GM19452 (cell line): ENCODE data around the gene TMEM53.
A peak's percentile ranks its signal among the peaks of the same experiment; 100 is the strongest.
"Not testable (repeated sequence)": the region's sequence is repeated elsewhere in the genome, so short reads cannot be mapped to it uniquely, and the experiment has no call there.

ENCODE experiments used
- ATAC-seq: cut with Tn5 transposase; IDR thresholded peaks from one replicate; pipeline ENCODE4 v1.9.1; 2021; ENCODE audit not compliant: unreplicated experiment

Gene TMEM53

DNA sequence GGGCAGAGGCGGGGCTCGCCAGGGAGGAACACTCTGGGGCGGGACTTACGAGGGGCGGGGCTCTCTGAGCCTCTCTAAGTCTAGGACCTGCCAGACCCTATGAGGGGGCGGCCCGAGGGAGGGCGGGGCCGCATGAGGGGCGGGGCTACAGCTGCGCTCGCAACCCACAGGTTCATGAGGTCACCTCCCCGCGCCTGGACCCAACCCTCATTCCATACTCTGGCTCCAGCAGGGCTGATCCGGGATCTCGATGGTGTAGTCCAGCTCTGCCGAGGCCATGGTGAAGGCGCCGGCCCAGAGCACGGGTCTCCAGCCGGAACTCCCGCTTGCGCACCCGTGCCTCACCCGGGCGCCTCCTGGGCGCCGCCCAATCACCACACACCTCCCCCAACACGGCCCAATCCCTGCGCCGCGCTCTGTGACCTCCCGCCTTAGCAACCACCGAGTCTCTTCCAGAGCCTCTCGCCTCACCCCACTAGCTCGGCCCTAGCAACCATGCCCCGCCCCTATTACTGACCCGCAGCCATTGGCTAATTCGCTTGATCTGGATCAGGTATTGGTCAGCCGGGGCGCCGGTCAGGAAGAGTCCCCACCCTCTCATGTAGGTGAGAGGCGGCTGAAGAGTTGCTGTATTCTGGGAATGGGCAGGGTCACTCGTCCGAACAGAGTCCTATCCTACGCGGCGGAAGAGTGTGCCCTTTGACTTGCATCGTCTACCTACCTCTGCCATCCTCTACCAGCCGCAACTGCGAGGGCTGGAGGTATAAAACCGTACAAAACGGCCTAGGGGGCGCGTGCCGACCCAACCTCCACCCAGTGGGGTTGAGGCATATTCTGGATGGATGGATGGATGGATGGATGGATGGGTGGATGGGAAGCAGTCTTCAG is at the start of gene TMEM53, which contains the start of gene ARMH1:
Gene TMEM53 (minus strand): TSS at position 369 of the 888 bp plus-strand sequence. CDS start 90 bp downstream, at position 279.
Gene ARMH1 (plus strand): TSS at position 602 of the 888 bp plus-strand sequence. CDS start 14,984 bp downstream, outside the sequence.
- ATAC-seq, result peak; percentile 94

DNA sequence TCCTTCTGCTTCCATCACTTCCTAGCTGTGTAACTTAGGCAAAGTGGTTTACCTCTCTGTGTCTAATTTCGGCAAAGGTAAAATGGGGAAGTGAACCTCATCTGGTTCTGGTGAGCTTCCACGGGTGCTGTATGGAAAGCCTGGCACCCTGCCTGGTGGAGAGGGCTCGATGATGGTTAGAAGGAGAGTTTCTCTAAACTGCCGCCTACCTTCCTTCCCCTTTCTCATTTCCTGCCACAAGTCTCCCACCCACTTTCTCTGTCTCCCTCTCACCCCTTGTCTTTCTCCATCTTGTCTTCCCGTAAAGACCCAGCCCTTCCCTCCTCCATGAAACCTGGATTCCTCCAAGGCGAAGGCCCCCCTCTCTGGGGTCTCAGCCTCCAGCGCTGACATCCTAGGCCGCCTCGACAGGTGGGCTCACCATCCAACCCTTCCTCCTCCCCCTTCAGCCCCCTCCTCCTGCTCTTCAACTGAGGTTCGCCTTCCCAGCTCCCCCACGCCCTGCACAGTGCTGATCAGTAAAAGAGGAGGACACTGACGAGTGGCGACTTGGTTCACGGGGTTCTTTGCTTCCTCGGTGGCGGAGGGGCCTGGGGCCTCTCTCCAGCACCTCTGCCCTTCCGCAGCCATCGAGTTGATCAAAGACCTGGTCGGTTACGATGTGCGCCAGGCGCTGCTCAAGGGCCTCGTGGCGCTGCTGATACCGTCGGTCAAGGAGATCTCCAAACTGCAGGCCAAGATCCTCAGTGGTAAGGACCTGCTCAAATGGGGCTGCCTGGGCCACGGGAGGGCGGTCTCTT is 49.4 kb upstream of the TMEM53 start:
- ATAC-seq, result no peak

DNA sequence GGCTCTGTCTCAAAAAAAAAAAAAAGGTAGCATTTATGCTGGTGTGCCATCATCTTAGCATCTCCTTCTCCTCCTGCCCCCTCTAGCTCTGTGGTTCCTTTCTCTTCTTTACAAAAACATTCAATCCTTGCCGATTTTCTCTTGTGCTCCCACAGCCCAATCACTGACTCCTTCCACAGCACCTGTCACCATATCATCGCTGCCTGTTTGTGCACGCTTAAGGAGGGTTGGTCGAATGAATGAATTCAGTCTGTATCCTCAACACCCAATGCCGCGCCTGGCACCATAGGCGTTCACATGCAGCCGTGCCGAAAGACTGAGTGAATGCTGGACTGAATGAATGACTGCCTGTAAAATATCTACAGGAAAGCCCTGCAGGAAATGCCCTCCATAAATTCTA is 48.8 kb upstream of the TMEM53 start:
- no peak for ATAC-seq

DNA sequence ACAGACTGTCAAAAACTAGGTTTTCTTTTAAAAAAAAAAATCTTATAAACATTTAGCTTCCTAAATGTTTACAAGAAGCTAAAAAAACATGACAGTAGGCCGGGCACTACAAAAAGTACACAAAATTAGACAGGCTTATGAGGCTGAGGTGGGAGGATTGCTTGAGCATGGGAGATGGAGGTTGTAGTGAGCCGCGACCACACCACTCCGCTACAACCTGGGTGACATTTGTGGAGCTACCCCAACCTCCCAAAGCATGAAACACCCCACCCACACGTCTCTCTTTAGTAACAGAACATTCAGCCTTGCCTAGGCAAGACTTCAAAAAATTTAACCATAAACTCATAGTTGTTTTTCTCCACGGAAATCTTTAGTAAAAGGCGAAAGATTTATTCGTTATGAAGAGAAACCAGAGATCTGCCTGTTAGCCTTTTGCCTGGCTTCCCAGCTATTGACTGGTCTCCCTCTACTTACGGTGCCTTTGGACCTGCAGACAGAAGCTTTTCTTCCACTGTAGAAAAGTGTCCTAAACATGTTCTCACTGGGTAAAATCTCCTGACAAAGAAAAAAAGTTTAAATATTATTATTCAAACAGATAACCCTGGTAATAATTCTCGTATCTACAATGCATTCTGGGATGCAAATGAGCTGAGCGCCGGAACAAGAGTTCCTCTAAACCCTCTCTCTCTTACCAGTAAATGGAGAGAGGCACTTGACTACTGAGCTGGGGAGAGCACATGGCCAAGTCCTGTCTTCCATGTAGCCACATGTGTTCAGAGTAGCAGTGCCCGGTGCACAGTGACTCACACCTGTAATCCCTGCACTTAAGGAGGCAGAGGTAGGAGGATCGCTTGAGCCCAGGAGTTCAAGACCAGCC is 47.4 kb upstream of the TMEM53 start:
- peak; percentile 75 for ATAC-seq

DNA sequence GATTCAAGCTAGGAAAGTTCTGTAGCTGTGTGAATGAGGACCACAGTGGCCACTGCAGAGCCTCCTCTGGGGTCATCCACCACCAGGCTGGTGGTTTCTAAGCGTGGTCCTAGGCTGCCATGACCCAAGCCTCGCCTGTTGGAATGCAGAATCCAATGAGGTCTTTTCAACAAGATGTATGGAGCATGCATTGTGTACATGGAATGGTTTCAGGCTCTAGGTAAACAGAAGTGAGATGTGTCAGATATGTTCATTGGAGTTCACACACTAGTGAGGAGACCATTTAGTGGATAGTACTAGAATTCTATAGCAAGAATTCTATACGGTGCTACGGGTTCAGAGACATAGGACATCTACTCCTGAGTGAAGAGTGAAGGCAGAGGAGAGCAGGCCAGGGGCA is 46.0 kb upstream of the TMEM53 start:
- no peak for ATAC-seq

DNA sequence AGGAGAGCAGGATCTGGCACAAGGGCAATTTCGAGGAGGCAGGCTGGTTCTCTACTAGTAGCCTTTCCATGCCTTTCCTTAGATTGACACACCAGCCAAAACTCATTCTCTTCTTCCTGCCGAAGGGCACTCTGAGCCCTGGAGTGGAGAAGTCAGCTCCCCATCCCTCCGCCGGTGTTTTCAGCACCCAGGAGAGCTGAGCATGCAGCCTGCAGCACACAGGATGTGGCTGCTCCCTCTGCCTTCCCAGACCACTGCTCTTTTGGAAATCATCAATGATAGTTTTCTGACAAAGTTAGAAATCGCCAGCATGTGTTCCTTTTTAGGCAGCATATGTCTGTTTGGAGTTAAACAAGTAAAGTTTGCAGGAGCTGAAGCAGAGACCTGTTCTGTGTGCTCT is 45.0 kb upstream of the TMEM53 start:
- ATAC-seq, result no peak

DNA sequence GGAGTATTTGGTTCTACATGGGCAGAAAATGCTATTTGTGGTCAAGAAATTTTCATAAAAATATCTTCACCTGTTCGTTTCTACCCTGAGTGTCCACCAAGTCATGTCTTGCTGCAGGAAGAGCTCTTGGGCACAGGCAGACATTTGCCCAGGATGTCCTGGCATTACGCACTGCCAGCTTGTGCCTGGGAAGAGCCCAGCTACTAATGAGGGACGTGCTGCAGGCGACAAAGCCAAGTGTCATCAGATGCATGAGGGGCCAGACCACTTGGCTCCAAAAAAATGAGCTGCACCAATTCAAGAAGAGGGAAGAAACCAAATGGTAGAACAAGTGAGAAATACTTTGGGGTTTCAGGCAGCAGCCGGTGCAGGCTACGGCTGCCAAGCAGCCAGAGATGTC is 43.8 kb upstream of the TMEM53 start:
- ATAC-seq, result no peak

DNA sequence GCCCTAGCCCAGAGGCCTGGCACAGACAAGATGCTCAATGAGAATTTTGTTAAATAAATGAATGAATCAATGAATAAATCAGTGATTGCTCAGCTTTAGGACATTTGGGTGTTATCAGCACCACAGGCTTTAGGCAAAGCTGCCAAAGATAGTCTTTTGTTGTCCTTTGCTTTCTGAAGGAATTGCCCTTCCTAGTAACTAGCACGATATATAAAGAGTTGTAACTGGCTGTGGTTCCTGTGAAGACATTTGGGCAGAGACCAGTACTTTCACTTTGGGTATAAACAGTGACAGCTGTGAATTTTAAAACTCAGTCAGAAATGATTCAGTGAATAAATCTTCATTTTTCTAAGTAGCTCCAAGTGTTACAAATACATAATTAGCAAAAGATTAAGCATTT is 43.4 kb upstream of the TMEM53 start:
- ATAC-seq, result no peak

DNA sequence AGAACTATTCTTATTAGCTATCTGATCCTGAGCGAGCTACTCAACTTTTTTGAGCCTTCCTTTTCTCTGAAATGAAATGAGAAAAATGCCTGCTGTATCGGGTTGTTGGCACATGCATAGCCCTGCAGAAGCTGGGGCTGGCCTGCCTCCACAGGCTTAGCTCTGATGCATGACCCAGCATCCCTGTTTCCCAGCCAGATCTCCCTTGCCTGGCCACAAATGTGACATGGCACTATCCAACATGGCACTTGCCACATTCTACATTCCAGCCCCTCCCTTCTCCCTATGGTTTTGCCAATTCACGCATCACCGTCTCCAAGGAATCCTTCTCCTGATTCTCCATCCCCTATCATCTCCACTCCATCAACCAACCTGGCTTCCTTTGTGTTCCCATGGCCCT is 42.9 kb upstream of the TMEM53 start:
- no peak for ATAC-seq

DNA sequence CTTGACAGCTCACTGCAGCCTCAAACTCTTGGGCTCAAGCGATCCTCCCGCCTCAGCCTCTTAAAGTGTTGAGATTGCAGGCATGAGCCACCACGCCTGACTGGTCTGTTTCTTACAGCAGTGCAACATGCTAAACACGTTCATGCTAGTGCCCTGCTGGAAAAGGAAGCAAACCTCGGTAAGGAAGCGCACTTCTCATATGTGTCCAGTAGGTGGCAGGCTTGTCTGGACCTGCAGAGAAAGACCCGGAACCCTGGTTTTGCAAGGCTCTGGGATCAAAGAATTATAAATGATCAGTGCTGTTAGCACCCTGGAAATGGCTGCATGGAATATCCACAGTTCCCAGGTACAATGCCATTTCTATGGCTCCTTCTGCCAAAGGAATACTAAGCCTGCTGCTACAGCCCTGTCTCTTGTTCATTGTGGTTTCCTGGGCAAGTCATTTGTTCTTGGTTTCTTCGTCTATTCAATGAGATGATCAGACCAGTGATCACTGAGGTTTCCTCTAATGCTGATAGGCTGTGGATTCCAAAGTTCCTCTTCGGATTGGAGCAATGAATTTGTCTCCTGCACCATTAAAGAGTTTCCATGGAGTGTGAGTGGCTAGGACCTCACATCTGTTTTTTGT is 40.8 kb upstream of the TMEM53 start:
- ATAC-seq, result no peak

DNA sequence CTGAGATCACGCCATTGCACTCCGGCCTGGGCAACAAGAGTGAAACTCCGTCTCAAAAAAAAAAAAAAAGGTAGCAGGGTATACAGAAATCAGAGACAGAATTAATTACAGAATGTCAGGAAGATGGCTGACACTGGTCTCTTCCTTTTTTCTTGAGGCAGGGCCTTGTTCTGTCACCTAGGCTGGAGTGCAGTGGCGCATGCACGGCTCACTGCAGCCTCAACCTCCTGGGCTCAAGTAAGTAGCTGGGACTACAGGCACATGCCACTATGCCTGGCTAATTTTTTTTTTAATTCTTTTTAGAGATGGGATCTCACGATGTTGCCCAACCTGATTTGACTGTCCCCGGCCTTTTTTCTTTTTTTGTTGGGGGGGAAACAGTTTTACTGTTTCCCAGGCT is 40.3 kb upstream of the TMEM53 start:
- no peak for ATAC-seq

DNA sequence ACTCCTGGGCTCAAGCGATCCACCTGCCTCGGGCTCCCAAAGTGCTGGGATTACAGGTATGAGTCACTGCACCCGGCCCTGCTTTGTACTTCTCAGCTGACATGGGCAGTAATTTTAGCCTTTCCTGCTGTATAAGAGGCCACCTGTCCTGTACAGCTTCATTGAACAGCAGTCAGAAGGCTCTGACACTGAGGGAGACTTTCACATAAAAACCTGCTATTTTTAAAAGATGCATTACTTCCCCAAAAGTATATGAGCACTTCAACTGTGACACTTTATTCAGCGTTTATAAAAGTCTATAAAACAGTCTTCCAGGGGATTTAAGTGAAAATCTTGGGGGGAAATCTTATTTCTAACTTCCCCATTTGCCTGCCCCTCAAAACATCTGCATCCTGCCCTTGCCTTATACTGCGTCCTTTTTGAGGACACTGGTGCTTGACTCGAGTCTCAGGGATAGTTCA is 39.1 kb upstream of the TMEM53 start:
- no peak for ATAC-seq

DNA sequence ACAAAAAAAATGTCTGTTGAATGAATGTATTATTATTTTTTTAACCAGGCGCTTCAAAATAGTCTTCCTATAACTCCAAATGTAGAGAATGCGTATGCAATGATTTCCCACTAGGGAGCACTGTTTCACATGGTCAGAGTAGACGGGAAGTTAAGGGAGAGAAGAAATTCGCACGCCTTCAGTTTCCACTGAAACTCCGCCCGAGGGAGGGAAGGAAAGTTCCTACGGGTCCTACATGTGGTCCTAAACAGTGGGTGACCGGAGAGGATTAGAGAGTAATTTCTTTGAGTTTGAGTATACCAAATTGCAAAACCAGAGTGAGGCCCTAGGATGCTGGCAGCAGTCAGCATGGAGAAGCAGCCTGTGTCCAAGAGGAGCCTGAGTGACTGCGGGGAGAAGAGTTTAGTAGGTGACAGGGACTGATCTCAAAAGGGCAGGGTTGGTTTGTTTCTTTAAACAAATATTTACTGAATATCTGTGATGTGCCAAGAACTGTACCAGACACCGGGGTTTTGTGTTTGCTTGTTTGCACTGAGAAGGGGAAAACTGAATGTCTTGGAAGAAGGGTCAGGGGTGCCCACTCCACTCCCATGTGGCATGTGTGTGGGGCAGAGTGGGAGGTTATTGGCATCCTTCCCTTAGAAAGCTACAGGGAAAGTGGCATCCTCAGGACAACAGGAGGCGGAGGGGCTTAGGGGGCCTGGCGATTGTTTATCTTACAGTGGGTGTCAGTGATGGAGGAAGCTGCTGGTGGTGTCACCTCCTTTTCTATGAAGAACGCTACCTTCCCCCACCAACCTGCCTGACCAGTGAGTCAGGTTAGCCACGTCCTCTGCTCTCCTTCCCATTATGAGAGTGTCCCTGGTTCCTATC is 33.9 kb upstream of the TMEM53 start:
- no peak for ATAC-seq

DNA sequence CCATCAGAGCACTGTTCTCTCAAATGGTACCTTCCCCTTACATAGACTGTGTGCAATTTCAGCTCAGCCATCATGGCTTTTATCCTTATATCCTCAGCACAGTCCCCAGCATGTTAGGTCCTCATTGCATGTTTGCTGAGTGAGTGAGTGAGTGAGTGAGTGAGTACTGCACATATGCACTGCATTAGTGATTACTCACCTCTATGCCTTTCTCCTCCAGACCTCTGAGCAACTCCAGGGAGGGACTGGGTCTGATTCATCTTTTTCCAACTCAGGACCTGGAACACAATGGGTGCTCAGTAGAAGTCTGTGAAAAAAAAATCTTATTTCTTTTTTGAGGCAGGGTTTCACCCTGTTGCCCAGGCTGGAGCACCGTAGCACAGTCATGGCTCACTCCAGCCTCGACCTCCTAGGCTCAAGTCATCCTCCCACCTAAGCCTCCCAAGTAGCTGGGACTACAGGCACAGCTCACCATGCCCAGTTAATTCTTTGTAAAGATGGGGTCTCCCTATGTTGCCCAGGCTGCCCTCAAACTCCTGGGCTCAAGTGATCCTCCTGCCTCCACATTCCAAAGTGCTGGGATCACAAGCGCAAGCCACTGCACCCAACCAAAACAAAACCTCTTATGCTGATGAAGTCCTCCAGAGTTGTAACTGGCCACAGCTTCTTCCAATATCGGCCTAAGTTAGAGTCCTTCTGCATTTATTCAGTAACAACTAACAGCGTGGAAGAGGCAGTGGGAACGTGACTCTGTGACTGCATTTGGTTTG is 33.0 kb upstream of the TMEM53 start:
- no peak for ATAC-seq

DNA sequence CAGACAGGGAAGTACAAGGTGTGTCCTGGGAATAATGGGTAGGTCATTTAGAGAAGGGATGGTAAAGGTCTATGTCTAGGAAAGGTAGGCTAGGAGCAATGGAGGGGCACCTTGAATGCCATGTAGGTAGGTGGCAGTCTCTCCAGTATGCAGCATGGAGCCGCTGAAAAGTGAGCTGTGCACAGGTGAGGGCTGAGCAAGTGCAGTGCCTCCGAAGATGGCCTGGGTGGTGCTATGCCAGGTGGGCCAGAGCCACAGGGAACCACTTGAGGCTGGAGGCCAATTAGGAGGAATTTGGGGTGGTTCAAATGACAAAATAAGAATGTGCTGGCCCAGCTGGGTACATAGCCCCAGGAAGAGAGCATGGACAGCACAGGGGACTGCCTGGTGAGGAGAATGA is 31.7 kb upstream of the TMEM53 start:
- ATAC-seq, result no peak

DNA sequence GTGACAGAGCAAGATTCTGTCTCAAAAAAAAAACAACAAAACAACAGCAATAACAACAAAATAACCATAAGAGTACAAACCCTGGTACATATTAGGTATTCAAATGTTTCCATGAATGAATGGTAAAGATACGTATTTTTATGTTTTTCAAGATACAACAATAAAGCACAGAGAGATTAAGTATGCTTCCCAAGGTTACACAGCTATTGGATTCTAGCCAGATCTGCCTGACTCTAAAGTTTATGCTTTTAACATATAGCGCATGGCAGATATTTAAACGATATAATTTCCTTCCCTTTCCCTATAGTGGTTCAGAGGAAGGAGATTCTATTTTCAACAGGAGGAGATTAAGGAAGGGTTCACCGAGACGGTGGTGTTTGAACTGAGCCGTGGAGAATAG is 31.2 kb upstream of the TMEM53 start:
- ATAC-seq, result no peak

DNA sequence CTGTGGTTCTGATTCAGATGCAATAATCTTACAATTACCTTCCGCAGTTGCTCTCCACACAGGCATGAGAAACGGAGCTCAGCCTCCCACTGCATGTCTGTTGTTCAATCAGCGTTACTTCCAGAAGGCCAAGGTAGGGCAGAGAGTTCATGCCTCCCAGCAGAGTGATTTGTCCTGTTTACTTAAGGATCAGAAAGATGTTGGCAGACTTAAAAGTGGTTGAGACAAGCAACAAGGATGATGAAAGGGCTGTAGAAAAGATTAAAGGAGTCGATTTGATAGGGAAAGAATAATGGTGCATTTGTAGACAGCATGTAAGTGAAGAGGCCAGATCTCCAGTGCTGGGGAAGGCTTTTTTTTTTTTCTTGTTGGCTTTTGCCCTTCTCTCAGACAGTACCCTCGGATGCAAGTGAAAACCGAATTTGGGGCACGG is 26.9 kb upstream of the TMEM53 start:
- no peak for ATAC-seq

DNA sequence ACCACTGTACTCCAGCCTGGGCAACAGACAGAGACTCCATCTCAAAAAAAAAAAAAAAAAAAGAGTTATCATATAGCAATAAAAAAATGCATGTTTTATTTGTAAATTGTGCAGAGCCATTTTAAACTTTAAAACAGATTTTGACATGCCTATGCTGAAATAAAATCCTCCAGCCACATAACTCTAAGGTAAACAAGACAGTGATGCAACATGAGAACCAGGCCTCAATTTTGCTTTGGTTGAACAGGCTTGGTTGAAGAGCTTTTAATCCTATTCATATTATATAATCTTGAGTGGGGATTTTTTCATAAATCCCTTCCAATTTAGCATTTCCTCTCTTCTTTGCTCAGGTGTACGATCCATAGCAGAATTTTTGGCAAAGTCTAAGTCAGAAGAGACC is 26.3 kb upstream of the TMEM53 start:
- ATAC-seq, result no peak

DNA sequence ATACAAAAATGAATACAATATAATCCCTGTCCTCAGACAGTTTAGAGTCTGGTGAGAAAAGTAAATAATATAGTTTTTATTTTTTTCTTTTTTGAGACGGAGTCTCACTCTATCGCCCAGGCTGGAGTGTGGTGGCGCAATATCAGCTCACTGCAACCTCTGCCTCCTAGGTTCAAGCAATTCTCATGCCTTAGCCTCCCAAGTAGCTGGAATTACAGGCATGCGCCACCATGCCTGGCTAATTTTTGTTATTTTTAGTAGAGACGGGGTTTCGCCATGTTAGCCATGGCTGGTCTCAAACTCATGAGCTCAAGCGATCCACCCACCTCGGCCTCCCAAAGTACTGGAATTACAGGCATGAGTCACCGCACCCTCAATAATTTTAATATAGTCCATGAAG is 25.1 kb upstream of the TMEM53 start:
- not testable (repeated sequence) for ATAC-seq
